Measurements from ENCODE around the gene HOXB7. TPM values are rescaled to one million over a fixed set of nuclear protein-coding genes. Genes with fewer than 3 reads are reported as not detected.

Gene HOXB7
- total RNA-seq, 1 donor from 2014 or later = 15.0 TPM

DNA sequence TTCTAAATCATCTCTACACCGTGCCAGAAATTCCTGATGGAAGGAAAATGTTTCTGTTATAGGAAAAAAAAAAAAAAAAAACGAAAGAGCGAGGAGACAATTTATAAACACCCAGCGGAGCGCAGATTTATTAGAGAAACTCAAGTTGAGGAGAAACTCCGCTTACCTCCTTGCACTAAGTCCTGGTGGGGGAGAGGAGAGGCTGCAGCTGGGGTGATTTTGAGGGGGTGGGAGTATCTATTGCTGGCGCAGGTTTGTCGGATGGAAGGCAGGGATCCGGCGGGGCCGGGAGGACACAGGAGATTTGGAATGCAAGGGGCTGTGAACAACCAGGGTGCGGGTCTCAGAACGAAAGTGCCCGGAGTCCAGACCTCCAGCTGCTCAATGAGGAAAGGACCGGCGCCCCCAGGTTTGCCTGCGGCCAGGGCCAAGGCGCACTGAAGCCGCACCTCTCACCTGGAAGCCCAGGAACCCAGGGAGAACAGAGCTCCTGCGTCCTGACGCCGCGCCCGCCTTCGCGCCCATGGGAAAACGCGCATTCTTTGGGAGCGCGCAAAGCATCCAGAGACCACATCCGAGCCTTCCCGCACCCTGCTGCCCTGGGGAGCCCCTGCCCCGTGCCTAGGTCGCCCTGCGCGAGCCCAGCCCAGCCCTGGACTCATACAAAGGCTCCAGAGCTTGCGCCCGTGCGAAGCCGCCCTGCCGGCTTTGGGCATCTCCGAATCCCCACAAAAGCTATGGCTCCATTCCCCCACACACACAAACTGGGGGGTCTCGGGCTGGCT, 6.8 kb upstream of the HOXB7 start:
- no peaks in the 10 kb centered on the region for H3K9me3 ChIP-seq
- intact Hi-C loops (cut with DNase I) = loop anchor here (2.0 kb wide), 2 partner anchors 267 to 283 kb away; no protein-coding TSS in a partner anchor
- peaks cover 4 to 10% of the 10 kb centered on the region in 2 donors for H3K4me1 ChIP-seq
- TF ChIP-seq, protein P1, sequence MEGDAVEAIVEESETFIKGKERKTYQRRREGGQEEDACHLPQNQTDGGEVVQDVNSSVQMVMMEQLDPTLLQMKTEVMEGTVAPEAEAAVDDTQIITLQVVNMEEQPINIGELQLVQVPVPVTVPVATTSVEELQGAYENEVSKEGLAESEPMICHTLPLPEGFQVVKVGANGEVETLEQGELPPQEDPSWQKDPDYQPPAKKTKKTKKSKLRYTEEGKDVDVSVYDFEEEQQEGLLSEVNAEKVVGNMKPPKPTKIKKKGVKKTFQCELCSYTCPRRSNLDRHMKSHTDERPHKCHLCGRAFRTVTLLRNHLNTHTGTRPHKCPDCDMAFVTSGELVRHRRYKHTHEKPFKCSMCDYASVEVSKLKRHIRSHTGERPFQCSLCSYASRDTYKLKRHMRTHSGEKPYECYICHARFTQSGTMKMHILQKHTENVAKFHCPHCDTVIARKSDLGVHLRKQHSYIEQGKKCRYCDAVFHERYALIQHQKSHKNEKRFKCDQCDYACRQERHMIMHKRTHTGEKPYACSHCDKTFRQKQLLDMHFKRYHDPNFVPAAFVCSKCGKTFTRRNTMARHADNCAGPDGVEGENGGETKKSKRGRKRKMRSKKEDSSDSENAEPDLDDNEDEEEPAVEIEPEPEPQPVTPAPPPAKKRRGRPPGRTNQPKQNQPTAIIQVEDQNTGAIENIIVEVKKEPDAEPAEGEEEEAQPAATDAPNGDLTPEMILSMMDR (IDR thresholded peaks at IDR 0.05) = no peak
- no peaks in the 10 kb centered on the region for H3K36me3 ChIP-seq
- no peak for DNase-seq (ENCODE audit: low spot score in 2 of 2)
- H3K27ac ChIP-seq = no peak overlapping the region
- peaks cover 35% of the 10 kb centered on the region for H3K27me3 ChIP-seq
- H3K4me3 ChIP-seq = peak overlapping the region in 1 of 2 donors; percentile 28

- no peak for DNase-seq (ENCODE audit: low spot score in 2 of 2)
- no peak overlapping the region for H3K4me3 ChIP-seq
- TF ChIP-seq, protein P1 (IDR thresholded peaks at IDR 0.05) = no peak
- no peaks in the 10 kb centered on the region for H3K9me3 ChIP-seq
- H3K36me3 ChIP-seq = no peaks in the 10 kb centered on the region
- H3K27me3 ChIP-seq = peaks cover 28% of the 10 kb centered on the region
- H3K4me1 ChIP-seq = peaks cover 7 to 17% of the 10 kb centered on the region in 2 donors
- intact Hi-C loops (cut with DNase I) = no loop called here
- no peak overlapping the region for H3K27ac ChIP-seq
These were observed 6.1 kb upstream of the HOXB7 start for GRCh38 chr17:48616717-48617470.

DNA sequence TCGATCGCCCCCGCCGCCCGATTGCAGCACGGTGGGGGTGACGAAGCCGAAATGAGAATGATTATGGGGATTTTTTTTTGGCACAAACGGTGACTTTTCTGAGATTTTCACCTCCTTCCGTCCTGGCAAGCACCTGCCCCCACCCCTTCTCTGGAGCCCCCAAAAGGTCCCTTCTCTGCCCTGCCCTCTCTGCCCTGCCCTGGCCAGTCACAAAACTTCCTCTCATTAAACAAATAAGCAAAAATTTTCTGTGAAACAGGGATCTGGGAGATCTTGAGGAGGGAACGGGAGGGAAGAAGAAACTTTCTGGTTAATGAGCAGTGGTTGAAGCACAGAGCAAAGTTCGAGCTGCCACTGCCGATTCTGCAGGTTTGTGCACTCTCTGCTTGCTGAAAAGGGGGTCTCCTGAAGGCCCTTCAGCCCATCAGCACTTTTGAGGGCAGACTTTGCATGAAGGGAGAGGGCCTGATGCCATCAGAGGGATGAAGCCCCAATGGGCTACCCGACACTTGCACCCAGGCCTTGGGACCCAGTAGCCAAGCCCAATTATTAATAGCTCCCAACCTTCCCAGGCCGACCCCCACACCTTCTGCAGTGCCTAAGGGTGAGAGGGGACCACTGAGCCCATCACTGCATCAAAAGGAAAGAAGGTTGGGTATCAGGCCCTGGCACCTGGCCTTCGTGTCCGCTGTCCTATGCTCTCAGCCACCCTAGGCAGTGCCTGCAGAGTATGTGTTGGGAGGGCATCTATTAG, 5.3 kb upstream of the HOXB7 start:
- TF ChIP-seq, protein P1 (IDR thresholded peaks at IDR 0.05) = no peak
- peaks cover 9 to 21% of the 10 kb centered on the region in 2 donors for H3K4me1 ChIP-seq
- H3K27ac ChIP-seq = no peak overlapping the region
- no peaks in the 10 kb centered on the region for H3K9me3 ChIP-seq
- DNase-seq (ENCODE audit: low spot score in 2 of 2) = no peak
- intact Hi-C loops (cut with DNase I) = no loop called here
- no peaks in the 10 kb centered on the region for H3K36me3 ChIP-seq
- H3K4me3 ChIP-seq = no peak overlapping the region
- peaks cover 27% of the 10 kb centered on the region for H3K27me3 ChIP-seq

DNA sequence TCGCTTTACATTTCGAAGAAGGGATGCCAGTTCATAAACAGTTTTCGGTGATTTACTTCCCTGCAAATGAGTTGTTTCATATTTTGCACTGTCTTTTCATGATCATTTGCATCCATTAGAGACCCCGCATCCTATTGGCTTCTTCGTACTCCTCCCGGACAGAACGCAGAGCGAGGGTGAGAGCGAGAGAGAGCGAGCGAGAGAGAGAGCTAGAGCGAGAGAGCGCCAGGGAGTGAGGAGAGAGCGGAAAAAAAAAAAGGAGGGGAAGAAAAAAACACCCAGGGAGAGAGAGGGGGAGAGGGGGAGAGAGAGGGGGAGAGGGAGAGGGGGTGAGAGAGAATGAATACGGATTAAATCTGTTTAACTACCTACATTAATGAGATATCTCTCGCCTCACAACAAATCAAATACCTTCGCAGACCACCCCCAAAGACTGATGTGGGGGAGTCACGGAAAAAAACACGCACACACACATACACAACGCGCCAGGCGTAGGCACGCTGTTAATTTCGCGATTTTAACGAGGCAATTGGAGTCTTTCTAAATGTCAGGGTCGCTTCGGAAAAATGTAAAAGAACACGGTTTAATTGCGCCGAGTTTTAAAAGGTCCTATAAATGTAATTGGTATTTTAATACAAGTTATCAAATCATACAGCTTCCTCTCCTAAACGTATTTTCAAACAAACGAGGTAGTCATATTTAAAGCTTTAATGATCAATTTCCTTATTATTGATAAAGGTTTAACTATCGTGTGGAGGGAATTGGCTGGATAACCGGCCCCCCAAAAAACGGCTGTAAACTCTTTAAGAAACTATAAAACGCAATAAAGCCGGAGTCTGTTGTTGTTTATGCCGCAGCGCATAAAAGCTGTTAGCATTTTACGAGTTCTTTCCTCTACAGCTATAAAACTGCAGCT, 4.5 kb upstream of the HOXB7 start, which contains the start of gene HOXB8:
HOXB8 (minus strand) TSS at position 246 of the 916 bp plus-strand sequence. CDS start 588 bp downstream, outside the sequence.
- DNase-seq (ENCODE audit: low spot score in 2 of 2) = no peak
- no peaks in the 10 kb centered on the region for H3K9me3 ChIP-seq
- peaks cover 27% of the 10 kb centered on the region for H3K27me3 ChIP-seq
- peak within 1 kb of the TSS; percentile 39 to 69 for H3K4me3 ChIP-seq
- H3K27ac ChIP-seq = no peak within 1 kb of the TSS
- peaks cover 9 to 21% of the 10 kb centered on the region in 2 donors for H3K4me1 ChIP-seq
- intact Hi-C loops (cut with DNase I) = no loop called here
- H3K36me3 ChIP-seq = no peaks in the 10 kb centered on the region
- TF ChIP-seq, protein P1 (IDR thresholded peaks at IDR 0.05) = no peak

Measured in ascending aorta (tissue), 2 donors.